ENCODE measurements around the gene RXFP4. TPM values are rescaled to one million over a fixed set of nuclear protein-coding genes. Genes with fewer than 3 reads are reported as not detected.
A peak's percentile ranks its signal among the peaks of the same experiment; 100 is the strongest.
"Not testable (repeated sequence)": the region's sequence is repeated elsewhere in the genome, so short reads cannot be mapped to it uniquely, and the experiment has no call there.

RXFP4 gene
- not detected for total RNA-seq

DNA sequence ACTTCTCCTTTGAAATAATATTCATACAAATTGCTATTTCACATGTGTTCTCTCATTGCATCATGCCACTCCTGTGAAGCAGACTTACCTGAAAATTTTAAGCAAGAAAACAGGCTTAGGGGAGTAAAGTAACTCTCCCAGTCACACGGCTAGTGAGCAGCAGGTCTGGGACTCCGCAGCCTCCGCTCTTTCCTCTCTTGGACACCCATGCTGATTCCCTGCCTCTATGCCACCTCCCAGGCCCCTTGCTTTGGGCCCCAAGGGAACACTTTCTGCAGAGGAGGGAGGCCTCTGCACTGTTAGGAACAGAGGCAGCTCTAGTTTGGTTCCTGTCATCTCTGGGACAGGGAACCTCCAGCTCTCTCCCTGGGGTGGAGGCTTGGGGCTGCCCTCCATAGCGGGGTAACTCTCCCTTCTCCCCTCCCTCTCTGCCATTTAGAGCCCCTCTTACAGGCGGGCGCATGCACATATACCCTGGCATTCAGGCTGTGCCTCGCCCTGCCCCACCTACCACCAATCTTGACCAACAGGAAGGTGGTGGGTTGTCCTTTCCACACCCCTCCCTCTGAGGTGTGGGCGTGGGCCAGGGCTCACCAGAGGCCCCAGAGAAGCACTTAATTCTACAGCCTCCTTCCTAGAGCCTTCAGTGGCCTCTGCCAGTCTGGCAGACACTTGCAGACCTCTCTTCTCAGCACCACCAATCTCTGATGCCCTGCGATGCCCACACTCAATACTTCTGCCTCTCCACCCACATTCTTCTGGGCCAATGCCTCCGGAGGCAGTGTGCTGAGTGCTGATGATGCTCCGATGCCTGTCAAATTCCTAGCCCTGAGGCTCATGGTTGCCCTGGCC, at the start of gene RXFP4:
Gene RXFP4, plus strand, starts transcription at position 646 of the 852 bp plus-strand sequence. Its CDS starts 72 bp downstream, at position 718.
- H3K4me1 ChIP-seq, result peaks cover 67 to 74% (median 69%) of the 10 kb centered on the region in 4 donors
- TF ChIP-seq POLR2AphosphoS5 (IDR thresholded peaks at IDR 0.05) (peak in 1 of 2 donors; percentile 12), EP300 (IDR thresholded peaks at IDR 0.05) (no peak)
- peaks cover 0 to 6% (median 2%) of the 10 kb centered on the region in 4 donors for H3K36me3 ChIP-seq
- peak in 1 of 2 donors; percentile 79 for DNase-seq
- H3K9me3 ChIP-seq, result no peaks in the 10 kb centered on the region
- WGBS, 2 donors, result 25 to 31% methylated on average over 10 to 11 of the region's 11 CpGs
- H3K27me3 ChIP-seq, result no peaks in the 10 kb centered on the region
- no peak within 1 kb of the TSS for H3K4me3 ChIP-seq
- peak within 1 kb of the TSS; percentile 78 to 89 (median 84) for H3K27ac ChIP-seq
- peak; percentile 51 to 82 for ATAC-seq (ENCODE audit: low FRiP score in 2 of 2)

DNA sequence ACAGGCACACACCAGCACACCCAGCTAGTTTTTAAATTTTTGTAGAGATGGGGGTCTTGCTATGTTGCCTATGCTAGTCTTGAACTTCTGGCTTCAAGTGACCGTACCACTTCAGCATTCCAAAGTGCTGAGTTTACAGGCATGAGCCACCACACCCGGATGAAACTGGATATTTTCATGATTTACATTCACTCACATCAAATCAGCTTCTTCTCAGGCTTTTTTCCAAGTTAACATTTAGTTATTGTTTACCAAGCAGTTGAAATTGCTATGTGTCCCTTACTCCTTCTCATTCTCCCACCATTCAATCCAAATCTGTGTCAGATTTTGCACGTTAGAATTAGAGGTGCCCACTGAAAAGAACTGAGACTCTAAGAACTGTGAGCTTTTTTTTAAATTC, 48.6 kb upstream of the RXFP4 start:
- Histone ChIP-seq H3K9me3 (no peaks in the 10 kb centered on the region), H3K27ac (peak overlapping the region; percentile 50 to 79 (median 74)), H3K36me3 (peaks cover 0 to 20% (median 15%) of the 10 kb centered on the region in 4 donors), H3K27me3 (no peaks in the 10 kb centered on the region), H3K4me3 (no peak overlapping the region), H3K4me1 (peaks cover 16 to 19% (median 18%) of the 10 kb centered on the region in 4 donors)
- ATAC-seq (ENCODE audit: low FRiP score in 2 of 2) (peak in 1 of 2 donors; percentile 55), DNase-seq (no peak)
- TF ChIP-seq POLR2AphosphoS5 (IDR thresholded peaks at IDR 0.05), result no peak
- no peak for TF ChIP-seq EP300 (IDR thresholded peaks at IDR 0.05)
- TF ChIP-seq, protein P1, sequence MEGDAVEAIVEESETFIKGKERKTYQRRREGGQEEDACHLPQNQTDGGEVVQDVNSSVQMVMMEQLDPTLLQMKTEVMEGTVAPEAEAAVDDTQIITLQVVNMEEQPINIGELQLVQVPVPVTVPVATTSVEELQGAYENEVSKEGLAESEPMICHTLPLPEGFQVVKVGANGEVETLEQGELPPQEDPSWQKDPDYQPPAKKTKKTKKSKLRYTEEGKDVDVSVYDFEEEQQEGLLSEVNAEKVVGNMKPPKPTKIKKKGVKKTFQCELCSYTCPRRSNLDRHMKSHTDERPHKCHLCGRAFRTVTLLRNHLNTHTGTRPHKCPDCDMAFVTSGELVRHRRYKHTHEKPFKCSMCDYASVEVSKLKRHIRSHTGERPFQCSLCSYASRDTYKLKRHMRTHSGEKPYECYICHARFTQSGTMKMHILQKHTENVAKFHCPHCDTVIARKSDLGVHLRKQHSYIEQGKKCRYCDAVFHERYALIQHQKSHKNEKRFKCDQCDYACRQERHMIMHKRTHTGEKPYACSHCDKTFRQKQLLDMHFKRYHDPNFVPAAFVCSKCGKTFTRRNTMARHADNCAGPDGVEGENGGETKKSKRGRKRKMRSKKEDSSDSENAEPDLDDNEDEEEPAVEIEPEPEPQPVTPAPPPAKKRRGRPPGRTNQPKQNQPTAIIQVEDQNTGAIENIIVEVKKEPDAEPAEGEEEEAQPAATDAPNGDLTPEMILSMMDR (IDR thresholded peaks at IDR 0.05), result no peak
- no peak for TF ChIP-seq POLR2A (IDR thresholded peaks at IDR 0.05)
- WGBS, 2 donors, result 36 to 57% methylated on average over 3 of the region's 3 CpGs

DNA sequence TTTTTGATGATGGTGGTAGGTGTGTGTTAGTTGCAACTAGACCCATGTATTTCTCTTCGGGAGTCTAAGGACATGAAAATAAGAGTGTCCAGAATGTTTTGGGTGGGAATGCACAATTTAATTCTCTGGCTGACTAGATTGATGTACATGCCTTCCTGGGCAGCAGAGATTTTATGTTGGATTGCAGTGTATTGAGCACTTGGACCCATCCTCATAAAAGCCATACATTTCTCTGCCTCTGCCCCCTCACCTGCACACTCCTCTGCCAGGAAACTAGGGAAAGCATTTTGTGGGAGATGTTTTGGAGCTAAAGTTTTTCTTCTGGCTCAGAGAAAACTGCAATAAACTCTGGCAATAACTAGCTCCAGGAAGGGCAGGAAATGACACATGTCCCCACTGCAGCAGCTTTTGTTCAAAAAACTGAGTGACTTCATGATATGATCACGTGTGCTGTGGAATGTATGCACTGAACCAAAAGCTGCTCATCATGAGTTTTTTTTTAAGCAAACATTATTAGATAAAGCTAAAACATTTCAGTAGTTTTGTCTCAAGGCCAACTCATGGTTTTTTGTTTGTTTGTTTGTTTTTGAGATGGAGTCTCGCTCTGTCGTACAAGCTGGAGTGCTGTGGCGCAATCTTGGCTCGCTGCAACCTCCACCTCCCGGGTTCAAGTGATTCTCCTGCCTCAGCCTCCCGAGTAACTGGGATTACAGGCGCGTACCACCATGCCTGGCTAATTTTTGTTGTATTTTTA, 47.9 kb upstream of the RXFP4 start:
- H3K27me3 ChIP-seq, result no peaks in the 10 kb centered on the region
- peak overlapping the region; percentile 71 to 79 (median 78) for H3K27ac ChIP-seq
- WGBS, 2 donors, result 43 to 51% methylated on average over 10 of the region's 10 CpGs
- H3K36me3 ChIP-seq, result peaks cover 0 to 26% (median 16%) of the 10 kb centered on the region in 4 donors
- ATAC-seq (ENCODE audit: low FRiP score in 2 of 2), result peak; percentile 63 to 65
- no peak for TF ChIP-seq POLR2AphosphoS5 (IDR thresholded peaks at IDR 0.05)
- TF ChIP-seq POLR2A (IDR thresholded peaks at IDR 0.05), result no peak
- TF ChIP-seq, protein P1 (IDR thresholded peaks at IDR 0.05), result no peak
- TF ChIP-seq EP300 (IDR thresholded peaks at IDR 0.05), result no peak
- H3K4me1 ChIP-seq, result peaks cover 16 to 19% (median 18%) of the 10 kb centered on the region in 4 donors
- H3K9me3 ChIP-seq, result no peaks in the 10 kb centered on the region
- no peak overlapping the region for H3K4me3 ChIP-seq
- no peak for DNase-seq

- WGBS, 2 donors, result 89 to 95% methylated on average over 6 of the region's 6 CpGs
- Histone ChIP-seq H3K4me1 (peaks cover 16 to 19% (median 18%) of the 10 kb centered on the region in 4 donors), H3K36me3 (peaks cover 12 to 46% (median 35%) of the 10 kb centered on the region in 4 donors)
- not testable (repeated sequence) for H3K4me3 ChIP-seq; ATAC-seq (ENCODE audit: low FRiP score in 2 of 2); DNase-seq; H3K27ac ChIP-seq; H3K9me3 ChIP-seq; H3K27me3 ChIP-seq
These were observed 45.8 kb upstream of the RXFP4 start for GRCh38 chr1:155895617-155896016.

- 94 to 98% methylated on average over 8 of the region's 8 CpGs for WGBS, 2 donors
- H3K4me3 ChIP-seq; DNase-seq; H3K27me3 ChIP-seq; ATAC-seq (ENCODE audit: low FRiP score in 2 of 2); H3K27ac ChIP-seq; H3K9me3 ChIP-seq: not testable (repeated sequence)
- Histone ChIP-seq H3K4me1 (peaks cover 16 to 19% (median 18%) of the 10 kb centered on the region in 4 donors), H3K36me3 (peaks cover 17 to 55% (median 44%) of the 10 kb centered on the region in 4 donors)
These were observed 45.0 kb upstream of the RXFP4 start for GRCh38 chr1:155896476-155896875.

- Histone ChIP-seq H3K4me1 (peaks cover 14 to 16% (median 15%) of the 10 kb centered on the region in 4 donors), H3K27ac (no peak overlapping the region), H3K36me3 (peaks cover 27 to 68% (median 56%) of the 10 kb centered on the region in 4 donors), H3K4me3 (no peak overlapping the region), H3K9me3 (no peaks in the 10 kb centered on the region), H3K27me3 (no peaks in the 10 kb centered on the region)
- DNase-seq, result no peak
- WGBS, 2 donors, result 88 to 89% methylated on average over 1 of the region's 1 CpG
- ATAC-seq (ENCODE audit: low FRiP score in 2 of 2), result no peak
- TF ChIP-seq POLR2A (IDR thresholded peaks at IDR 0.05), result no peak
- TF ChIP-seq, protein P1 (IDR thresholded peaks at IDR 0.05), result no peak
- no peak for TF ChIP-seq POLR2AphosphoS5 (IDR thresholded peaks at IDR 0.05)
- no peak for TF ChIP-seq EP300 (IDR thresholded peaks at IDR 0.05)
These were observed 43.7 kb upstream of the RXFP4 start for GRCh38 chr1:155897746-155898145.

All from upper lobe of left lung (tissue), 6 donors.